Measurements from ENCODE around the gene MARCHF5.

- TF ChIP-seq CTCF (IDR thresholded peaks at IDR 0.05), result no peak
- TF ChIP-seq POLR2A (IDR thresholded peaks at IDR 0.05), result no peak
These were observed 12.1 kb downstream of the MARCHF5 start for GRCh38 chr10:92303096-92303495.

Data from body of pancreas (tissue), 4 donors.